Measurements from ENCODE around the gene KIFC3. TPM values are rescaled to one million over a fixed set of nuclear protein-coding genes. Genes with fewer than 3 reads are reported as not detected.
"Not testable (repeated sequence)": the region's sequence is repeated elsewhere in the genome, so short reads cannot be mapped to it uniquely, and the experiment has no call there.

The KIFC3 gene
- under 1 TPM; 0.54 to 0.89 TPM for total RNA-seq

GRCh38 chr16:57802341-57803133, at the start of gene KIFC3:
KIFC3 (minus strand) TSS chr16:57802491; CDS start chr16:57798243, 4,248 bp downstream.
- Mint-ChIP-seq H3K9me3 (no peaks in the 10 kb centered on the region), H3K36me3 (ENCODE audit: low read depth) (no peaks in the 10 kb centered on the region), H3K4me1 (ENCODE audit: low read depth) (peaks cover 25% of the 10 kb centered on the region), H3K27me3 (peaks cover 32% of the 10 kb centered on the region), H3K4me3 (peak within 1 kb of the TSS; percentile 73), H3K27ac (peak within 1 kb of the TSS; percentile 76)
- ChIA-PET POLR2A (interaction anchor here (1.0 kb wide), 1 partner anchor 75 kb away, joined by 3 read pairs; no protein-coding TSS in a partner anchor), CTCF (interaction anchor here (0.9 kb wide), 1 partner anchor 45 kb away, joined by 3 read pairs; no protein-coding TSS in a partner anchor)
- ATAC-seq (peak; percentile 88), DNase-seq (peak; percentile 84)
- intact Hi-C loops (cut with micrococcal nuclease) = no loop called here
- TF ChIP-seq CTCF (IDR thresholded peaks at IDR 0.05) = no peak

GRCh38 chr16:57848181-57848580, 45.9 kb upstream of the KIFC3 start:
- DNase-seq (no peak), ATAC-seq (no peak)
- no peak for TF ChIP-seq CTCF (IDR thresholded peaks at IDR 0.05)
- Mint-ChIP-seq H3K4me3 (no peak overlapping the region), H3K27me3 (no peaks in the 10 kb centered on the region), H3K36me3 (ENCODE audit: low read depth) (no peaks in the 10 kb centered on the region), H3K27ac (no peak overlapping the region), H3K9me3 (no peaks in the 10 kb centered on the region), H3K4me1 (ENCODE audit: low read depth) (no peaks in the 10 kb centered on the region)
- ChIA-PET POLR2A (no interaction called here), CTCF (interaction anchor here (1.0 kb wide), 1 partner anchor 10 kb away, joined by 3 read pairs; no protein-coding TSS in a partner anchor)
- intact Hi-C loops (cut with micrococcal nuclease) = no loop called here

GRCh38 chr16:57846931-57847330, 44.6 kb upstream of the KIFC3 start:
- CTCF ChIA-PET; H3K36me3 Mint-ChIP-seq (ENCODE audit: low read depth); H3K4me3 Mint-ChIP-seq; intact Hi-C loops (cut with micrococcal nuclease); ATAC-seq; DNase-seq; H3K9me3 Mint-ChIP-seq; H3K27ac Mint-ChIP-seq; H3K4me1 Mint-ChIP-seq (ENCODE audit: low read depth); H3K27me3 Mint-ChIP-seq: not testable (repeated sequence)
- POLR2A ChIA-PET = interaction anchor here (0.6 kb wide), 1 partner anchor 78 kb away, joined by 3 read pairs; no protein-coding TSS in a partner anchor

GRCh38 chr16:57846078-57846697, 43.9 kb upstream of the KIFC3 start:
- ChIA-PET POLR2A (no interaction called here), CTCF (no interaction called here)
- H3K4me3 Mint-ChIP-seq = no peak overlapping the region
- H3K9me3 Mint-ChIP-seq = no peaks in the 10 kb centered on the region
- no peaks in the 10 kb centered on the region for H3K4me1 Mint-ChIP-seq (ENCODE audit: low read depth)
- TF ChIP-seq CTCF (IDR thresholded peaks at IDR 0.05) = no peak
- intact Hi-C loops (cut with micrococcal nuclease) = no loop called here
- DNase-seq (no peak), ATAC-seq (no peak)
- H3K27ac Mint-ChIP-seq = no peak overlapping the region
- H3K27me3 Mint-ChIP-seq = no peaks in the 10 kb centered on the region
- no peaks in the 10 kb centered on the region for H3K36me3 Mint-ChIP-seq (ENCODE audit: low read depth)

- no peak for DNase-seq
- ChIA-PET CTCF (no interaction called here), POLR2A (no interaction called here)
- Mint-ChIP-seq H3K27me3 (no peaks in the 10 kb centered on the region), H3K36me3 (ENCODE audit: low read depth) (no peaks in the 10 kb centered on the region), H3K4me3 (no peak overlapping the region), H3K4me1 (ENCODE audit: low read depth) (no peaks in the 10 kb centered on the region), H3K27ac (no peak overlapping the region), H3K9me3 (no peaks in the 10 kb centered on the region)
- no peak for ATAC-seq
- intact Hi-C loops (cut with micrococcal nuclease) = no loop called here
- no peak for TF ChIP-seq CTCF (IDR thresholded peaks at IDR 0.05)
Measured at GRCh38 chr16:57845115-57845514, 42.8 kb upstream of the KIFC3 start.

Measured in activated CD8-positive, alpha-beta T cell treated with anti-CD3 and anti-CD28 coated beads for 36 hours (primary cell).